Measurements from ENCODE around the gene EFHD2.
"Not testable (repeated sequence)": the region's sequence is repeated elsewhere in the genome, so short reads cannot be mapped to it uniquely, and the experiment has no call there.

- TF ChIP-seq EZH2 (IDR thresholded peaks at IDR 0.05; ENCODE audit: insufficient read depth, low read length); CTCF (IDR thresholded peaks at IDR 0.05; ENCODE audit: insufficient read depth, low read depth, low read length): not testable (repeated sequence)
Observed at GRCh38 chr1:15428252-15428651, 18.6 kb downstream of the EFHD2 start.
